Stomach (tissue), 4 donors: ENCODE results near the gene ADGRD1.

Experiments
- CTCF ChIP-seq, 7 experiments: fragments of 450-650 bp in 4 of 7; fragments of 200-600 bp in 3 of 7; sonication (generic) in 3 of 7; IDR thresholded peaks; one replicate each; pipeline ENCODE4 v1.5.1; 2016 to 2019; ENCODE audit warnings: antibody characterized with exemption in 7 of 7, control low read depth in 2 of 7, mild to moderate bottlenecking in 1 of 7
- EP300 ChIP-seq: sonication (generic); formaldehyde crosslinking; IDR thresholded peaks from one replicate; pipeline ENCODE4 v1.6.1; 2017; ENCODE audit warnings: antibody characterized with exemption

- TF ChIP-seq CTCF (IDR thresholded peaks at IDR 0.05) (peak in 5 of 7 experiments; percentile 53 to 78 (median 70)), EP300 (no peak)
These were observed 178.6 kb downstream of the ADGRD1 start for GRCh38 chr12:131132118-131132892.
